ENCODE measurements around the gene KTI12.

The KTI12 gene

GRCh38 chr1:51988254-51988653 lies 45.4 kb downstream of the KTI12 start:
- DNase-seq (ENCODE audit: low read depth in 2 of 2) = no peak

GRCh38 chr1:51986718-51987117 lies 46.9 kb downstream of the KTI12 start:
- no peak for DNase-seq (ENCODE audit: low read depth in 2 of 2)

GRCh38 chr1:51982161-51982560 lies 51.4 kb downstream of the KTI12 start:
- no peak for DNase-seq (ENCODE audit: low read depth in 2 of 2)
